HepG2 (cell line): ENCODE data around the gene PCAT7. TPM values are rescaled to one million over a fixed set of nuclear protein-coding genes. Genes with fewer than 3 reads are reported as not detected.

Experiments used
- ATAC-seq: fragments of 200-7000 bp; cut with Tn5 transposase; 3 replicates; pipeline ENCODE4 v1.9.1; 2020; ENCODE audit warnings: mild to moderate bottlenecking, moderate library complexity
- BruUV-seq: library from RNA; stranded (reverse); fragments of 400-500 nt; replicated peaks from 2 replicates; lab custom pipeline; 2021; lab: Mats Ljungman, UMichigan
- CTCF ChIA-PET: fragments of 300-600 bp; formaldehyde crosslinking; extraction: SDS; loops from one replicate; lab custom pipeline; 2021; ENCODE audit warnings: low total read pairs, inconsistent platforms, low intra/inter-chr PET ratio; lab: Yijun Ruan, JAX
- POLR2A ChIA-PET: fragments of 350-600 bp; sonication (Branson Sonifier 250); formaldehyde crosslinking; loops from one replicate; lab custom pipeline; 2020; ENCODE audit warnings: antibody characterized with exemption, inconsistent platforms; lab: Yijun Ruan, JAX
- DNase-seq: peaks from one replicate; pipeline ENCODE4 v3.0.0-alpha.2; 2015; ENCODE audit warnings: low spot score
- FAIRE-seq: peaks from 3 replicates; lab custom pipeline; 2011; peaks lifted over from hg19 to GRCh38; lab: Jason Lieb, UNC
- H2AFZ ChIP-seq: one replicate; pipeline ENCODE4 v1.6.1; 2011; ENCODE audit warnings: low read length, inconsistent platforms
- H3K27ac ChIP-seq: fragments of 300-600 bp; 3 replicates; pipeline ENCODE4 v1.8.0; 2011; ENCODE audit warnings: mixed run types, mild to moderate bottlenecking, mixed read lengths, low read length, inconsistent platforms; ENCODE audit not compliant: insufficient read depth; ENCODE audit errors: extremely low read length
- H3K27me3 ChIP-seq, 2 experiments: fragments of 200-600 bp in 1 of 2; 2 replicates in 1 of 2; 3 replicates in 1 of 2; pipeline versions ENCODE4 v1.6.0 to v1.8.0; 2011; ENCODE audit warnings: low read length in 2 of 2, mild to moderate bottlenecking in 2 of 2, moderate library complexity in 2 of 2, inconsistent platforms in 1 of 2; ENCODE audit not compliant: insufficient read depth in 2 of 2, control insufficient read depth in 1 of 2
- H3K36me3 ChIP-seq, 2 experiments: fragments of 200-600 bp in 1 of 2; replicated peaks in 1 of 2; 2 replicates in 1 of 2; 3 replicates in 1 of 2; pipeline versions ENCODE4 v1.5.1 to v1.8.0; 2011; ENCODE audit warnings: low read length in 2 of 2, inconsistent platforms in 1 of 2; ENCODE audit not compliant: insufficient read depth in 2 of 2, control insufficient read depth in 1 of 2
- H3K4me1 ChIP-seq: 2 replicates; pipeline ENCODE4 v1.5.1; 2012; ENCODE audit warnings: low read length, inconsistent platforms; ENCODE audit not compliant: insufficient read depth
- H3K4me2 ChIP-seq: 2 replicates; pipeline ENCODE4 v1.6.0; 2011; ENCODE audit warnings: low read depth, low read length, inconsistent platforms
- H3K4me3 ChIP-seq, 3 experiments: fragments of 200-600 bp in 1 of 3; sonication (generic), shearing (Covaris generic) in 1 of 3; replicated peaks in 1 of 3; 2 replicates each; pipeline ENCODE4 v1.5.1; 2011 to 2016; ENCODE audit warnings: low read length in 3 of 3, inconsistent platforms in 2 of 3, low read depth in 2 of 3, mild to moderate bottlenecking in 2 of 3, control low read depth in 1 of 3, mixed read lengths in 1 of 3; ENCODE audit not compliant: insufficient read depth in 1 of 3
- H3K79me2 ChIP-seq: one replicate; pipeline ENCODE4 v1.6.1; 2011; ENCODE audit warnings: low read length, inconsistent platforms; ENCODE audit not compliant: insufficient read depth
- H3K9ac ChIP-seq: 2 replicates; pipeline ENCODE4 v1.6.0; 2011; ENCODE audit warnings: mild to moderate bottlenecking, low read depth, low read length, inconsistent platforms; ENCODE audit not compliant: insufficient read depth
- H3K9me3 ChIP-seq: 2 replicates; pipeline ENCODE4 v1.5.1; 2012; ENCODE audit warnings: mild to moderate bottlenecking, low read length
- H4K20me1 ChIP-seq: 2 replicates; pipeline ENCODE4 v1.6.0; 2011; ENCODE audit warnings: inconsistent platforms, mild to moderate bottlenecking, low read length, moderate library complexity; ENCODE audit not compliant: insufficient read depth
- FOXM1 ChIP-seq: sonication (generic); formaldehyde crosslinking; IDR thresholded peaks from 2 replicates; pipeline ENCODE4 v1.5.0; 2020; ENCODE audit warnings: missing genetic modification reagents
- KMT2A ChIP-seq: sonication (generic); formaldehyde crosslinking; IDR thresholded peaks from 2 replicates; pipeline ENCODE4 v1.4.0; 2020; ENCODE audit warnings: missing genetic modification reagents
- NR2F6 ChIP-seq, 2 experiments: IDR thresholded peaks; 2 replicates each; pipeline ENCODE4 v1.6.1; 2016; ENCODE audit warnings: antibody characterized with exemption in 1 of 2, mild to moderate bottlenecking in 1 of 2
- SSRP1 ChIP-seq: IDR thresholded peaks from 2 replicates; pipeline ENCODE4 v1.6.1; 2016; ENCODE audit warnings: control low read depth
- ZFP62 ChIP-seq: sonication (generic); formaldehyde crosslinking; IDR thresholded peaks from 2 replicates; pipeline ENCODE4 v1.4.0; 2020; ENCODE audit warnings: missing genetic modification reagents
- ZNF337 ChIP-seq: sonication (generic); formaldehyde crosslinking; IDR thresholded peaks from 2 replicates; pipeline ENCODE4 v1.5.1; 2020; ENCODE audit warnings: missing genetic modification reagents, low read depth, mild to moderate bottlenecking, borderline replicate concordance
- WGBS: methylation state at CpG from one replicate; pipeline ENCODE4 v1.1.6; 2017; ENCODE audit warnings: low lambda C conversion rate; 5-methylcytosine and 5-hydroxymethylcytosine counted together
- in situ Hi-C: cut with HindIII; loops from 2 replicates; pipeline ENCODE4 v1.10.0; 2017; ENCODE audit warnings: low pct_unique_long_range_greater_than_20kb; ENCODE audit not compliant: extremely low pct_ligation_motif_present
- intact Hi-C: fragments of 100-400 bp; cut with micrococcal nuclease; formaldehyde crosslinking; loops from one replicate; pipeline ENCODE4 v1.10.0; 2022; ENCODE audit not compliant: unreplicated experiment
- polyA plus RNA-seq, 8 experiments: library from polyadenylated mRNA; depleted of rRNA in 3 of 8; stranded (reverse) in 7 of 8; unstranded in 1 of 8; fragments of >200 nt; fragmentation: Illumina TruSeq in 4 of 8; extraction: Trizol in 4 of 8; gene quantifications; 2 replicates each; pipeline versions ENCODE4 v1.2.1 to v1.2.3, GENCODE V29; 2011 to 2016; ENCODE audit warnings: low read depth in 4 of 8, missing spikeins in 1 of 8, mixed read lengths in 1 of 8; ENCODE audit not compliant: insufficient read depth in 1 of 8
- small RNA-seq, 3 experiments: library from RNA; depleted of rRNA; stranded (forward); fragments of <200 nt; gene quantifications; one replicate each; pipeline ENCODE3, GENCODE V24; 2012; ENCODE audit warnings: low read depth in 2 of 3, low replicate concordance in 1 of 3; ENCODE audit not compliant: insufficient read length in 3 of 3, insufficient read depth in 2 of 3
- total RNA-seq, 5 experiments: library from RNA; depleted of rRNA; stranded (reverse); fragments of >200 nt; fragmentation: Illumina TruSeq; extraction: Trizol; gene quantifications; 2 replicates each; pipeline ENCODE4 v1.2.3, GENCODE V29; 2016; ENCODE audit warnings: low read depth in 1 of 5
- TF ChIP-seq, protein P1 (sequence below): sonication (generic); formaldehyde crosslinking; IDR thresholded peaks from 2 replicates; pipeline ENCODE4 v1.5.0; 2020; ENCODE audit warnings: missing genetic modification reagents

The PCAT7 gene
- total and polyA plus RNA-seq, 2 of the 13 experiments (the other 11 are each of a cell fraction or from before 2014, with no cell fraction given), result 2.3 to 3.9 TPM

DNA sequence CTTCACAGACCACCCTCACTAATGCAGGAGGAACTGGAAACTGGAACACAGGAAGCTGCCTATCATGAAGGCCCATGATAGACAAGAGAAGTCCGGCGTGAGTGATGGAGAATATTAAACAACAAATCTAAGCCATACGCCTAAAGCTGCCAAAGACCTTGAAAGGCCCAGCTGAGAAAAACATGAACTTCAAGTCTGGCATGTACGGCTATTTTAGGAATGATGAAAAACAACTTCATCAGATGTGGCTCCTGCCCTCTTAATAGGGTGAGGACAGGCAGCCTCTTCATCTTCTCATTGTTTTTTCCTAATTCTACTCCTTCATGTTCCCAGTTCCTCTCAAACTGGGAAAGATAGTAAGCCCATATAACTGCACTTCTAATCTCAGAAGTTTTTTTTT is 64.1 kb downstream of the PCAT7 start:
- CTCF ChIA-PET, result no interaction called here
- H3K27ac ChIP-seq, result no peak overlapping the region
- H3K9me3 ChIP-seq, result no peaks in the 10 kb centered on the region
- no peaks in the 10 kb centered on the region; a peak in 1 of 5 replicates for H3K27me3 ChIP-seq
- peaks cover 9% of the 10 kb centered on the region for H3K4me1 ChIP-seq
- no TSS peak for BruUV-seq
- intact Hi-C loops (no loop called here), in situ Hi-C loops (no loop called here)
- WGBS, result 62% methylated on average over 4 of the region's 4 CpGs
- no peaks in the 10 kb centered on the region for H3K79me2 ChIP-seq
- no peaks in the 10 kb centered on the region for H3K36me3 ChIP-seq
- no peak overlapping the region for H3K9ac ChIP-seq
- no peak overlapping the region for H2AFZ ChIP-seq
- FAIRE-seq (no peak), DNase-seq (no peak), ATAC-seq (no peak)
- no peaks in the 10 kb centered on the region for H4K20me1 ChIP-seq
- no peak overlapping the region for H3K4me3 ChIP-seq
- H3K4me2 ChIP-seq, result no peak overlapping the region
- POLR2A ChIA-PET, result no interaction called here
- TF ChIP-seq ZFP62 (CRISPR knock-in tag) (no peak), FOXM1 (CRISPR knock-in tag) (no peak), ZNF337 (no peak), SSRP1 (no peak), NR2F6 (IDR thresholded peaks at IDR 0.05) (no peak), NR2F6 (CRISPR knock-in tag; IDR thresholded peaks at IDR 0.05) (no peak), KMT2A (CRISPR knock-in tag) (no peak)
- TF ChIP-seq, protein P1, sequence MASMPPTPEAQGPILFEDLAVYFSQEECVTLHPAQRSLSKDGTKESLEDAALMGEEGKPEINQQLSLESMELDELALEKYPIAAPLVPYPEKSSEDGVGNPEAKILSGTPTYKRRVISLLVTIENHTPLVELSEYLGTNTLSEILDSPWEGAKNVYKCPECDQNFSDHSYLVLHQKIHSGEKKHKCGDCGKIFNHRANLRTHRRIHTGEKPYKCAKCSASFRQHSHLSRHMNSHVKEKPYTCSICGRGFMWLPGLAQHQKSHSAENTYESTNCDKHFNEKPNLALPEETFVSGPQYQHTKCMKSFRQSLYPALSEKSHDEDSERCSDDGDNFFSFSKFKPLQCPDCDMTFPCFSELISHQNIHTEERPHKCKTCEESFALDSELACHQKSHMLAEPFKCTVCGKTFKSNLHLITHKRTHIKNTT (CRISPR knock-in tag), result no peak

Small RNAs within 50 kb of the gene (small RNA-seq; reads per million reads assigned to genes)
- 0 reads per million in 3 experiments for gene RNU6-669P

Other genes with a start within 250 kb of the PCAT7 start
- gene NUTM2F, start 226.4 kb upstream of the PCAT7 start, total RNA-seq (2016; rRNA removed; fragmentation: Illumina TruSeq; extraction: Trizol), result 0.07 and 0.09 TPM in 2 replicates
- 0.10 TPM in 1 of 2 replicates, not detected in the other for gene NUTM2F, start 226.4 kb upstream of the PCAT7 start, polyA plus RNA-seq (2011; rRNA removed)
- not detected in 2 replicates for gene FBP2, start 38.7 kb downstream of the PCAT7 start, total RNA-seq (2016; rRNA removed; fragmentation: Illumina TruSeq; extraction: Trizol)
- gene FBP2, start 38.7 kb downstream of the PCAT7 start, polyA plus RNA-seq (2011; rRNA removed), result not detected in 2 replicates
- gene FBP1, start 84.4 kb downstream of the PCAT7 start, total RNA-seq (2016; rRNA removed; fragmentation: Illumina TruSeq; extraction: Trizol), result 0.28 and 0.29 TPM in 2 replicates
- gene FBP1, start 84.4 kb downstream of the PCAT7 start, polyA plus RNA-seq (2011; rRNA removed), result 0.22 and 0.53 TPM in 2 replicates
- 32.8 and 41.6 TPM in 2 replicates for gene AOPEP, start 171.6 kb downstream of the PCAT7 start, total RNA-seq (2016; rRNA removed; fragmentation: Illumina TruSeq; extraction: Trizol)
- 21.7 and 22.2 TPM in 2 replicates for gene AOPEP, start 171.6 kb downstream of the PCAT7 start, polyA plus RNA-seq (2011; rRNA removed)